OCI-LY3 (cell line): ENCODE results near the gene PKN2.
A peak's percentile ranks its signal among the peaks of the same experiment; 100 is the strongest.

ENCODE experiments used
- H2AFZ ChIP-seq: fragments of 200-600, 300-600 bp; shearing (Covaris generic); 2 replicates; pipeline ENCODE4 v1.6.0; 2014; ENCODE audit warnings: antibody characterized with exemption, low read depth, low read length
- H3K27ac ChIP-seq: fragments of 200-600, 300-600 bp; sonication (generic); 2 replicates; pipeline ENCODE4 v1.5.1; 2014; ENCODE audit warnings: mild to moderate bottlenecking, low read length, moderate library complexity, mixed read lengths
- H3K27me3 ChIP-seq: fragments of 200-600, 300-600 bp; sonication (generic); 2 replicates; pipeline ENCODE4 v1.6.1; 2014; ENCODE audit warnings: low read depth, low read length, mixed read lengths
- H3K36me3 ChIP-seq: fragments of 200-600, 300-600 bp; sonication (generic); replicated peaks from 2 replicates; pipeline ENCODE3; 2014; ENCODE audit warnings: low read depth, low read length, mixed read lengths
- H3K4me1 ChIP-seq: fragments of 300-600, 200-600 bp; sonication (generic); 2 replicates; pipeline ENCODE4 v1.6.1; 2014; ENCODE audit warnings: low read length, mixed read lengths
- H3K4me2 ChIP-seq: fragments of 200-600, 300-600 bp; sonication (generic); 2 replicates; pipeline ENCODE4 v1.6.1; 2014; ENCODE audit warnings: low read length, mixed read lengths
- H3K4me3 ChIP-seq: fragments of 300-600, 200-600 bp; sonication (generic); 2 replicates; pipeline ENCODE4 v1.5.1; 2014; ENCODE audit warnings: antibody characterized with exemption, mild to moderate bottlenecking, low read length, moderate library complexity
- H3K79me2 ChIP-seq: fragments of 300-600, 200-600 bp; shearing (Covaris generic); 2 replicates; pipeline ENCODE4 v1.6.1; 2014; ENCODE audit warnings: mild to moderate bottlenecking, low read length, mixed read lengths
- H3K9ac ChIP-seq: fragments of 300-600, 200-600 bp; shearing (Covaris generic); 2 replicates; pipeline ENCODE4 v1.6.0; 2014; ENCODE audit warnings: mild to moderate bottlenecking, low read length, moderate library complexity
- H3K9me3 ChIP-seq: fragments of 200-600, 300-600 bp; shearing (Covaris generic); 2 replicates; pipeline ENCODE4 v1.6.1; 2014; ENCODE audit warnings: low read length, mixed read lengths; ENCODE audit not compliant: insufficient read depth
- H4K20me1 ChIP-seq: fragments of 200-600, 300-600 bp; sonication (generic); 2 replicates; pipeline ENCODE4 v1.6.1; 2016; ENCODE audit warnings: low read length, mixed read lengths; ENCODE audit not compliant: insufficient read depth
- CTCF ChIP-seq: fragments of 200-600, 300-600 bp; sonication (generic); IDR thresholded peaks from 2 replicates; pipeline ENCODE4 v1.5.1; 2014; ENCODE audit warnings: antibody characterized with exemption, low read length, low read depth
- EZH2phosphoT487 ChIP-seq: fragments of 200-600 bp; shearing (Covaris generic); IDR thresholded peaks from 2 replicates; pipeline ENCODE4 v1.6.1; 2018; ENCODE audit warnings: antibody characterized with exemption, mixed run types, low read depth

PKN2 gene

GRCh38 chr1:88731475-88732269 is 47.6 kb downstream of the PKN2 start:
- TF ChIP-seq EZH2phosphoT487 (no peak), CTCF (no peak)
- no peak overlapping the region for H3K4me3 ChIP-seq
- no peak overlapping the region for H3K27ac ChIP-seq
- peaks cover 14% of the 10 kb centered on the region for H4K20me1 ChIP-seq
- H3K36me3 ChIP-seq = peaks cover 4% of the 10 kb centered on the region
- H3K4me2 ChIP-seq = no peak overlapping the region
- no peaks in the 10 kb centered on the region for H3K27me3 ChIP-seq
- peaks cover 39% of the 10 kb centered on the region for H3K79me2 ChIP-seq
- no peak overlapping the region for H3K9ac ChIP-seq
- peaks cover 8% of the 10 kb centered on the region for H3K4me1 ChIP-seq
- H3K9me3 ChIP-seq = no peaks in the 10 kb centered on the region
- no peak overlapping the region for H2AFZ ChIP-seq

GRCh38 chr1:88735382-88735781 is 51.3 kb downstream of the PKN2 start:
- H2AFZ ChIP-seq = no peak overlapping the region

GRCh38 chr1:88735909-88736308 is 51.8 kb downstream of the PKN2 start:
- Histone ChIP-seq H3K27me3 (no peaks in the 10 kb centered on the region), H3K4me1 (peaks cover 4% of the 10 kb centered on the region; the same call in 1 of the 2 replicates), H3K4me3 (no peak overlapping the region), H2AFZ (no peak overlapping the region), H3K4me2 (no peak overlapping the region), H3K79me2 (peaks cover 27% of the 10 kb centered on the region), H3K9ac (no peak overlapping the region), H3K27ac (no peak overlapping the region), H3K9me3 (no peaks in the 10 kb centered on the region), H3K36me3 (peaks cover 4% of the 10 kb centered on the region), H4K20me1 (peaks cover 12% of the 10 kb centered on the region)
- TF ChIP-seq EZH2phosphoT487 (no peak), CTCF (no peak)

More at GRCh38 chr1:88735382-88735781, 51.3 kb downstream of the PKN2 start:
- no peak for TF ChIP-seq CTCF
- TF ChIP-seq EZH2phosphoT487 = no peak
- H3K4me3 ChIP-seq = no peak overlapping the region
- H3K27ac ChIP-seq = no peak overlapping the region
- peaks cover 27% of the 10 kb centered on the region for H3K79me2 ChIP-seq
- H3K36me3 ChIP-seq = peaks cover 4% of the 10 kb centered on the region
- H4K20me1 ChIP-seq = peaks cover 17% of the 10 kb centered on the region
- no peak overlapping the region for H3K4me2 ChIP-seq
- H3K9ac ChIP-seq = no peak overlapping the region
- H3K9me3 ChIP-seq = no peaks in the 10 kb centered on the region
- H3K27me3 ChIP-seq = no peaks in the 10 kb centered on the region
- peaks cover 2% of the 10 kb centered on the region for H3K4me1 ChIP-seq

- H3K9ac ChIP-seq = no peak overlapping the region
- H3K36me3 ChIP-seq = peaks cover 4% of the 10 kb centered on the region
- H4K20me1 ChIP-seq = peaks cover 7% of the 10 kb centered on the region
- H3K79me2 ChIP-seq = peaks cover 27% of the 10 kb centered on the region
- TF ChIP-seq CTCF (peak; percentile 65), EZH2phosphoT487 (no peak)
- H3K4me1 ChIP-seq = peaks cover 5% of the 10 kb centered on the region; the same call in 1 of the 2 replicates
- H3K4me2 ChIP-seq = no peak overlapping the region
- no peak overlapping the region for H3K4me3 ChIP-seq
- no peak overlapping the region for H2AFZ ChIP-seq
- no peak overlapping the region for H3K27ac ChIP-seq
- H3K27me3 ChIP-seq = no peaks in the 10 kb centered on the region
- H3K9me3 ChIP-seq = no peaks in the 10 kb centered on the region
Observed at GRCh38 chr1:88736633-88737248, 52.7 kb downstream of the PKN2 start.
